Bronchial epithelial cell (primary cell): ENCODE results near the gene MAP3K7CL. TPM values are rescaled to one million over a fixed set of nuclear protein-coding genes. Genes with fewer than 3 reads are reported as not detected.
A peak's percentile ranks its signal among the peaks of the same experiment; 100 is the strongest.

Experiments used
- DNase-seq: peaks from one replicate; pipeline ENCODE4 v3.0.0-alpha.2; 2010; ENCODE audit warnings: low read depth
- FAIRE-seq: peaks from 2 replicates; lab custom pipeline; 2011; peaks lifted over from hg19 to GRCh38; lab: Jason Lieb, UNC
- H3K27me3 ChIP-seq: 2 replicates; pipeline ENCODE4 v1.5.1; 2011; ENCODE audit warnings: low read length; ENCODE audit not compliant: control insufficient read depth, insufficient read depth
- H3K36me3 ChIP-seq: 2 replicates; pipeline ENCODE4 v1.5.1; 2011; ENCODE audit warnings: low read length; ENCODE audit not compliant: control insufficient read depth, insufficient read depth
- H3K4me3 ChIP-seq: 2 replicates; pipeline ENCODE4 v1.5.1; 2011; ENCODE audit warnings: mild to moderate bottlenecking, low read depth, low read length, control low read depth
- CTCF ChIP-seq: IDR thresholded peaks from 2 replicates; pipeline ENCODE4 v1.5.1; 2011; ENCODE audit warnings: mild to moderate bottlenecking, moderate library complexity, low read length, control low read depth, inconsistent platforms; ENCODE audit not compliant: insufficient read depth, severe bottlenecking
- total RNA-seq: library from RNA; depleted of rRNA; stranded (reverse); fragments of >200 nt; gene quantifications from 2 replicates; pipeline ENCODE4 v1.2.1, GENCODE V29; 2014

The MAP3K7CL gene
- total RNA-seq, 1 donor from 2014 or later = 5.8 TPM

GRCh38 chr21:29194342-29194741 is 63.9 kb downstream of the MAP3K7CL start:
- no peak for TF ChIP-seq CTCF
- no peak for DNase-seq
- no peak overlapping the region for H3K4me3 ChIP-seq
- no peak for FAIRE-seq
- no peaks in the 10 kb centered on the region for H3K36me3 ChIP-seq
- H3K27me3 ChIP-seq = no peaks in the 10 kb centered on the region

- no peak for DNase-seq
- H3K4me3 ChIP-seq = no peak overlapping the region
- H3K27me3 ChIP-seq = no peaks in the 10 kb centered on the region
- no peak for TF ChIP-seq CTCF
- H3K36me3 ChIP-seq = no peaks in the 10 kb centered on the region
- no peak for FAIRE-seq
Measured at GRCh38 chr21:29194847-29195246, 64.4 kb downstream of the MAP3K7CL start.

- Histone ChIP-seq H3K4me3 (no peak overlapping the region), H3K27me3 (no peaks in the 10 kb centered on the region), H3K36me3 (no peaks in the 10 kb centered on the region)
- peak; percentile 39 for TF ChIP-seq CTCF
- FAIRE-seq (no peak), DNase-seq (peak; percentile 96)
Measured at GRCh38 chr21:29195981-29196669, 65.7 kb downstream of the MAP3K7CL start.

- Histone ChIP-seq H3K4me3 (no peak overlapping the region), H3K36me3 (no peaks in the 10 kb centered on the region), H3K27me3 (no peaks in the 10 kb centered on the region)
- no peak for DNase-seq
- no peak for TF ChIP-seq CTCF
- FAIRE-seq = no peak
Measured at GRCh38 chr21:29196670-29197191, 66.3 kb downstream of the MAP3K7CL start.

GRCh38 chr21:29201186-29201585 is 70.7 kb downstream of the MAP3K7CL start:
- no peak for TF ChIP-seq CTCF
- no peaks in the 10 kb centered on the region for H3K36me3 ChIP-seq
- no peaks in the 10 kb centered on the region for H3K27me3 ChIP-seq
- no peak for DNase-seq
- H3K4me3 ChIP-seq = no peak overlapping the region
- FAIRE-seq = no peak

- H3K4me3 ChIP-seq = no peak overlapping the region
- H3K27me3 ChIP-seq = no peaks in the 10 kb centered on the region
- no peaks in the 10 kb centered on the region for H3K36me3 ChIP-seq
- FAIRE-seq (no peak), DNase-seq (no peak)
- no peak for TF ChIP-seq CTCF
Measured at GRCh38 chr21:29205009-29205408, 74.6 kb downstream of the MAP3K7CL start.
